SK-N-SH treated with all-trans-retinoic acid at 6 μM for 48 hours (cell line): Measurements from ENCODE around the gene KIF7.

ENCODE experiments used
- ARNTL ChIP-seq: fragments of 450-650 bp; formaldehyde crosslinking; IDR thresholded peaks from 2 replicates; pipeline ENCODE4 v1.5.0; 2020; ENCODE audit warnings: low read depth, mild to moderate bottlenecking, moderate library complexity, borderline replicate concordance
- CSRNP3 ChIP-seq: fragments of 250-450 bp; sonication (Bioruptor Pico); IDR thresholded peaks from 2 replicates; pipeline ENCODE4 v1.5.1; 2021; ENCODE audit warnings: mild to moderate bottlenecking, moderate library complexity
- GLIS3 ChIP-seq: fragments of 250-450 bp; sonication (Bioruptor Pico); IDR thresholded peaks from 2 replicates; pipeline ENCODE4 v1.5.0; 2020; ENCODE audit warnings: mild to moderate bottlenecking, moderate library complexity
- PATZ1 ChIP-seq: fragments of 250-450 bp; sonication (Bioruptor Pico); IDR thresholded peaks from 2 replicates; pipeline ENCODE4 v1.8.0; 2020; ENCODE audit warnings: mild to moderate bottlenecking, moderate library complexity, borderline replicate concordance
- PPARA ChIP-seq: fragments of 250-450 bp; sonication (Bioruptor Pico); IDR thresholded peaks from 2 replicates; pipeline ENCODE4 v1.5.0; 2020; ENCODE audit warnings: mild to moderate bottlenecking, borderline replicate concordance
- RARB ChIP-seq: fragments of 250-450 bp; sonication (Bioruptor Pico); IDR thresholded peaks from 2 replicates; pipeline ENCODE4 v1.8.0; 2021; ENCODE audit warnings: mild to moderate bottlenecking, moderate library complexity
- SNAI2 ChIP-seq: fragments of 250-450 bp; sonication (Bioruptor Pico); IDR thresholded peaks from 2 replicates; pipeline ENCODE4 v1.5.0; 2020; ENCODE audit warnings: mild to moderate bottlenecking, moderate library complexity
- TSHZ2 ChIP-seq: fragments of 250-450 bp; sonication (Bioruptor Pico); IDR thresholded peaks from 2 replicates; pipeline ENCODE4 v1.5.0; 2020; ENCODE audit warnings: mild to moderate bottlenecking, moderate library complexity
- ZC3H10 ChIP-seq: fragments of 250-450 bp; sonication (Bioruptor Pico); IDR thresholded peaks from 2 replicates; pipeline ENCODE4 v1.5.1; 2021; ENCODE audit warnings: mild to moderate bottlenecking, moderate library complexity
- ZFP3 ChIP-seq: fragments of 250-450 bp; sonication (Bioruptor Pico); IDR thresholded peaks from 2 replicates; pipeline ENCODE4 v1.5.0; 2020; ENCODE audit warnings: mild to moderate bottlenecking, moderate library complexity
- ZFP30 ChIP-seq: fragments of 450-650 bp; formaldehyde crosslinking; IDR thresholded peaks from 2 replicates; pipeline ENCODE4 v1.5.0; 2022; ENCODE audit warnings: mild to moderate bottlenecking, moderate library complexity
- ZNF565 ChIP-seq: fragments of 450-650 bp; formaldehyde crosslinking; conservative IDR thresholded peaks from 2 replicates; pipeline ENCODE4 v1.5.0; 2020; ENCODE audit warnings: low read depth, mild to moderate bottlenecking, moderate library complexity
- ZNF70 ChIP-seq: fragments of 450-650 bp; formaldehyde crosslinking; IDR thresholded peaks from 2 replicates; pipeline ENCODE4 v1.5.0; 2020; ENCODE audit warnings: mild to moderate bottlenecking, moderate library complexity
- ZNF8 ChIP-seq: fragments of 450-650 bp; formaldehyde crosslinking; IDR thresholded peaks from 2 replicates; pipeline ENCODE4 v1.5.0; 2020; ENCODE audit warnings: mild to moderate bottlenecking, moderate library complexity

GRCh38 chr15:89621547-89621946, 33.7 kb downstream of the KIF7 start:
- TF ChIP-seq TSHZ2 (CRISPR knock-in tag): no peak
- no peak for TF ChIP-seq ZNF70 (CRISPR knock-in tag)
- no peak for TF ChIP-seq PPARA (CRISPR knock-in tag)
- no peak for TF ChIP-seq ZFP30 (CRISPR knock-in tag)
- no peak for TF ChIP-seq ARNTL
- no peak for TF ChIP-seq GLIS3 (CRISPR knock-in tag)
- TF ChIP-seq CSRNP3 (CRISPR knock-in tag): no peak
- TF ChIP-seq ZNF8 (CRISPR knock-in tag): no peak
- no peak for TF ChIP-seq ZC3H10 (CRISPR knock-in tag)
- TF ChIP-seq SNAI2 (CRISPR knock-in tag): no peak
- TF ChIP-seq ZNF565 (CRISPR knock-in tag): no peak
- TF ChIP-seq ZFP3 (CRISPR knock-in tag): no peak
- no peak for TF ChIP-seq RARB (CRISPR knock-in tag)
- no peak for TF ChIP-seq PATZ1
